HG03039 (cell line): Measurements from ENCODE around the gene AIP.

Experiments
- ATAC-seq: cut with Tn5 transposase; IDR thresholded peaks from one replicate; pipeline ENCODE4 v1.9.1; 2021; ENCODE audit warnings: mild to moderate bottlenecking, moderate library complexity; ENCODE audit not compliant: unreplicated experiment

The AIP gene

DNA sequence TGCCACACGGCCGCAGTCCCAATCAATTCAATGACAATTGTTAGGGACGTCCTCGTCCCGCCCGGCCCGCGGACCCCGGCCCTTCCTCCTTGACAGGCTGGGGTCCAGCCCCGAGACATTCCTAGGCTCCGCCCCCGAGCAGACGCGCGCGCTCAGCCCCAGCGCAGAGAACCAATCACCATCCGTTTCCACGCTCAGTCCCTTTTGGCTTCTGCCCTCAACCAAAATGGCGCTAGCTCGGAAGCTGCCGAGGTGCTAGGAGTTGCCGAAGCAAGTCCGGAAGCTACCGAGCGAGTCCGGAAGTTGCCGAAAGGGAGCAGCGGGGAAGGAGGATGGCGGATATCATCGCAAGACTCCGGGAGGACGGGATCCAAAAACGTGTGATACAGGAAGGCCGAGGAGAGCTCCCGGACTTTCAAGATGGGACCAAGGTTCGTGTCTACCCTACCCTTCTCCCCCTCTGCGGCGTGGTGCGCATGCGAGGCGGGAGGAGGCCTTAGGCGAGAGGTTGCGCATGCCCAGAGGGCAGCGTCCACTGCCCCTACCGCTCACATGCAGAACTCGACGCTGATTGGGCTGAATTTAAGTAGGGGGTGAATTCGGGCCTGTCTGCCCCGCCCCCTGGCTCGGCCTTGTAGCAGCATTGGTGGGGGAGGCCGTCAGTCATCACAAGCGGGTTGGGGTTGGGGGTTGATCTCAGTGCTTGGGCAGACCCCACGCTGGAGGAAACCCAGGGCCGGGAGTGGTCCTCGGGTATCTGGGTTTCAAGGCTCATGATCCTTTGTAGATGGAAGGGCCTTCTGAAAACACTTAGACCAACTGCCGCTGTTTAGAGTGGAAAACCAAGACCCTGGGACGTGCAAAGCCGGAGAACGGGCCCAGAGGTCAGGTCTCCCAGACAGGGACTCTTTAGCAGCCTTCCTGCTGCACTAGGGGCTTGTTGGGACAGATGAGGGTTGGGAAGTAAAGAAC is at the start of gene AIP:
AIP (plus strand) TSS at position 200 of the 972 bp plus-strand sequence; CDS start at position 333, 133 bp downstream.
- ATAC-seq: peak; percentile 53

- no peak for ATAC-seq
Observed at GRCh38 chr11:67433536-67434394, 49.1 kb upstream of the AIP start.

GRCh38 chr11:67434395-67434881 is 48.4 kb upstream of the AIP start:
- ATAC-seq: no peak

GRCh38 chr11:67435031-67435726 is 47.6 kb upstream of the AIP start:
- ATAC-seq: no peak

- ATAC-seq: no peak
Observed at GRCh38 chr11:67435727-67436458, 46.9 kb upstream of the AIP start.

GRCh38 chr11:67436459-67437081 is 46.3 kb upstream of the AIP start:
- no peak for ATAC-seq

- ATAC-seq: no peak
Observed at GRCh38 chr11:67437082-67437808, 45.6 kb upstream of the AIP start, which contains the start of gene PTPRCAP. Gene PTPRCAP, minus strand, starts transcription at chr11:67437682. Its CDS starts 63 bp downstream, at chr11:67437619.

DNA sequence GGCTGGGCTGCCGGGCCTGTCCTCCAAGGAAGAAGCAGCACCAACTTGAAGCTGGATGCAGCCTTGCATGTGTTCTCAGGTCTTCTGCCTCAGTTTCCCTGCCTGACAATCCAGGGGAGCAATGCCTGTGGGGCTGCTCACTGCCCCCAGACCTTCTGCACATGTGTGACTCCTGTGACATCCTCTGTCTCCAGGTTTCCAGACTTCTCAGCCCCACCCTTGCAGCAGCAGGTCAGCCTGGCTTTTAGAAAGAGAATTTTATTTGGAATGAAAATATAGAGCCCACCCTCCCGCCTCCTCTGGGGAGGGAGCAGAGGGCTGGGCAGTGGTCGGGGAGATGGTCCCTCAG is 45.0 kb upstream of the AIP start:
- ATAC-seq: no peak

DNA sequence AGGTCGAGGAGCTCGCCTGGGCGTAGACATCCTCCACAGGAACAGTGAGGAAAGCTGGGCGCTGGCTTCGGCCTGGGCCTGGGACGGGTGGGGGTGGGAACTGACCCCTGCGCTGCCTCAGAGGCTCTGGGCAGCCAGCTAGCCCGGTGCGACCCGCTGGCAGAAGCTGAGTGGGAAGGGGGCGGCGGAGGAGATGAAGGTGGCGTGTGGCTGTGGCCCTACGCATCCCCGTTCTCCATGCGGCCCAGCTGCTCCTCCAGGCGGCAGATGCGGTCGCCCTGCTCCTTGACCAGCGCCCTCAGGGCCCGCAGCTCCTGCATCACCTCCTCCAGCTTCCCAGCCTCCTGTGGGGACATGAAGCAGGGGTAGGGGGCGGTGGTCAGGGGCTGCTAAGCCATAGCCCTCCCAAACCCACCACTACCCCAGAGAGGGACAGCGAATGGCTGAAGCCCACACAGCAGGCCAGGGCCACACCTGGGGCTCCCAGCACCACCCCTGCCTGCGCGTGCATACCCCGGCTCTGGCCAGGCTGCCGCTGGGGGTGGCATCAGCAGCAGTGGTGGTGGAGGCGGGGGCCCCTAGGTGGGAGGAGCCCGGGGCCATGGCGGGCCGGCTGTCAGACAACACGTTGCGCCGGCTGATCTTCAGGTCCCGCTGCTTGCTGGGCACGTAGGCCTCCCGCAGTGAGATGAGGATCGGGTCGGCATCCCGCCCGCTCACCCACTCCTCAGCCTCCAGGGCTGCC is 44.5 kb upstream of the AIP start:
- no peak for ATAC-seq

DNA sequence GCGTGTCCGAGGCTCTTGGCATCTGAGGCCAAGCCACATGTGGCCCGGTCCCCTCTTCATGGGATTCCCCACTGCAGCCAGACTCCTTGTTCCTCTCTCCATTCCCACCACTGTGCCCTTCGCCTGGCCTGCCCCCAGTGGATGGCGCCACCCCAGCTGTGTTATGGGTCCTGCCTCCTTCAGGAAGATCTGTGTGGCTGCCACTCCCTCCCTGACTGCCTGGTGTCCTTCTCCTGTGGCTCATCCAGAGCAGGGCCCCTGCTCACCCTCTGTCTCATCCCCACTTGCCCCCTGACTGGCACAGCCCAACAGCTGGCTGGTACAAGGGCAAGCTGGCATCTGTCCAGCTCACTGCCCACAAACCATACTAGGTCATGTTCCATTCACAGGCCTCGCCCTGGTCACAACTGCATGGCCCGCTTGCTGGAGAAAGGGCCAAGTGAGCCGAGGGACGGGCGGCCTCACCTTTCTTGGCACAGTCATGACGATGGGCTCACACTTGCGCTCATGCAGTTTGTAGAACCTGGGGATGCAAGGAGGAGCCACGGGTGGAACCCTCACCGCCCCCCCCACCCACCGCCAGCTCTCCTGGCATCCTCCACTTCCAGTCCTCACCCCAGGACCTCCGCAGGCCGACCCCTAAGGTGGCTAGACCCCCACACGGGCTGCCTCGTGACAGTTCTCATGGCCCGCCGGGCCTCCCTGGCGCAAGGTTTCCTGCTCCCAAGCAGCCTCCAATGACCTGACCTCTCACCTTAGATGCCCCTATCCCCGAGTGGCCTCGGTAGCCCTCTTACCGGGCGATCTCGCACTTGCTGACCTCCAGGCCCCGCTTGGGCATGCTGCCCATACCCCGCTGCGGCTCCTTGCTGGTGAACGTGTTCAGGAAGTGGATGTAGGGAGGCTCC is 43.3 kb upstream of the AIP start:
- ATAC-seq: no peak

GRCh38 chr11:67440229-67441097 is 42.4 kb upstream of the AIP start:
- no peak for ATAC-seq

DNA sequence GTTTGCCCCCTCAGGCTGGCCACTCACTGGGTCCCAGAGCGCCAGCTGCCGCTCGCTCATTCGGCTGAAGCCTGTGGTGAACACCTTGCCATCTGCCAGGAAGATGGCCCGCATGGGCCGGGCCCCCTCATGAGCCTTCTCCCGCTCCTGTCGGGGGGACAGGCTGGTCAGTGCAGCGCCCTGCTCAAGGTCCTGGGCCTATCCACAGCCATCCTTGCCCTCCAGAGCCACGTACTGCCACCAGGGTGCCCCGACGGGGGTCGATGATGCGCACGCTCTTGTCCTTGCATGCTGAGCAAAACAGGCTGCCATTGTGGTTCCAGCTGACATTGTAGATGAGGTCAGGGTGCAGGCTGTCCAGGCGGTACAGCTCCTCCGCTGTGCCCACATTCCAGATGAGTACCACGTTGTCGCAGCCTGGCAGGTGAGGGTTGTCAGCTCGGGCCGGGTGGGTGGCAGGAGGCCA is 41.7 kb upstream of the AIP start:
- no peak for ATAC-seq

GRCh38 chr11:67441731-67442351 is 41.0 kb upstream of the AIP start:
- no peak for ATAC-seq

DNA sequence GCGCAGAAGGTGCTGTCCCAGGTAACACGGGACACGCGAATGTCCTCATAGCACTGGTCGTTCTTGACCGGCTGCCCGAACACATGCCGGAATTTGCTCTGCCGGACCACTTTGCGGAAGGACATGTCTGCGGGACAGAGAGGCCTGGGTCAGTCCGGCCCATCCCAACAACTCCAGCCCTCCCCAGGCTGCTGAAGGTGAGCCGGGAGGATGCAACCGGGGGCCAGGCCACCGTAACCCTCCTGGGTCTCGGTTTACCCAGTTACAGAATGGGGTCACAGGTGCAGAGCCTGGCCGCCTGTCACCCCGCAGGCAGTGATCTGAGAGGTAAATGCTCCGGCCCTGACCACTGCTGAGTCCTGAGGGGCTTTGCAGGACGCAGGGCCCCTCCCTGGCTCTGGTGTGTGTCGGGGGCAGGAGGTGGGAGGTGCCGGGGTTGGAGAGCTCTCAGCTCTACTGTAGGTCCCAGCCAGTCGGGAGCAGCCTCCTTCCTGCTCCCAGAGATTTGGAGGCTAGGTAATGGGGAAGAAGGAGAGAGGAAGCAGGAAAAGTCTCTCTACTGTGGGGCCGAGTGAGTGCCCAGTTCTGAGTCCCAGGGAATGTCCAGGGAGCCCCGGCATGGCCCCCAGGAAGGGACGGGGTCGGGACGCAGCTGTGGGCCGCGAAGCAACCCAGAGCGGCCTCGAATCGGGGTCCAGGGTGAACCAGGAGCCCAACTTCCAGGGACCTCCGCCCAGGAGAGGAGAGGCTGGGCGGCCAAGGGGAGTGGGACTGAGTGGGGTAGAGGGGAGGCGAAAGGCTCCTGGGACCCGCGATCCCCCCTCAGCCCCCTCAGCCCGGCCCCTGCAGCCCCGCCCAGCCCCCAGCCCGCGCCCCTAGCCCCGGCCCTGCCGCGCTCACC is 40.1 kb upstream of the AIP start:
- no peak for ATAC-seq

GRCh38 chr11:67445515-67445914 is 37.3 kb upstream of the AIP start:
- no peak for ATAC-seq
